ENCODE measurements around the gene TGFBR3L. TPM values are rescaled to one million over a fixed set of nuclear protein-coding genes. Genes with fewer than 3 reads are reported as not detected.

The TGFBR3L gene
- total and polyA plus RNA-seq, 2 of the 4 experiments (the other 2 are of a cell fraction), result 0.94 TPM; not detected in 1

GRCh38 chr19:7867092-7867844, 47.4 kb upstream of the TGFBR3L start:
- no peak overlapping the region for H2BK20ac ChIP-seq (ENCODE audit: low read depth, low read length)
- DNase-seq (no peak), ATAC-seq (ENCODE audit: low read depth) (no peak)
- H3K14ac ChIP-seq (replicated peaks; ENCODE audit: low read depth, low read length), result no peak overlapping the region
- no peak overlapping the region for H3K4me3 ChIP-seq (ENCODE audit: insufficient read depth, low read depth, low read length)
- no peak overlapping the region for H2BK5ac ChIP-seq (ENCODE audit: low read depth, low read length, poor library complexity, severe bottlenecking)
- H4K20me1 ChIP-seq (ENCODE audit: insufficient read depth, low read length), result peaks cover 15% of the 10 kb centered on the region
- H3K18ac ChIP-seq (ENCODE audit: low read depth, low read length), result no peak overlapping the region
- dilution Hi-C loops (cut with HindIII; ENCODE audit: low sequenced_read_pairs, unreplicated experiment) (no loop called here), in situ Hi-C loops (cut with MboI; ENCODE audit: low sequenced_read_pairs) (no loop called here), intact Hi-C loops (cut with micrococcal nuclease) (no loop called here)
- H4K91ac ChIP-seq (ENCODE audit: insufficient read depth, low read depth, low read length), result no peak overlapping the region
- CTCF ChIA-PET, result no interaction called here
- H3K36me3 ChIP-seq (ENCODE audit: control insufficient read depth, insufficient read depth, low read length), result no peaks in the 10 kb centered on the region
- H2AK9ac ChIP-seq (replicated peaks; ENCODE audit: low read depth, low read length, poor library complexity), result no peak overlapping the region
- H4K5ac ChIP-seq (ENCODE audit: low read depth, low read length), result no peak overlapping the region
- H3K79me1 ChIP-seq (ENCODE audit: low read depth in 1 of 2, low read length in 2 of 2), result no peaks in the 10 kb centered on the region
- no peak overlapping the region for H2BK120ac ChIP-seq (ENCODE audit: low read depth, low read length)
- H3K27ac ChIP-seq (ENCODE audit: insufficient read depth, low read length), result no peak overlapping the region
- WGBS, 2 experiments (ENCODE audit: extremely low coverage in 2 of 2, insufficient read length in 1 of 2), result 93% methylated on average over 6 of the region's 9 CpGs; no CpG with 5 or more reads in 1 of the 2 experiments
- H2BK15ac ChIP-seq (ENCODE audit: low read depth, low read length), result no peak overlapping the region
- H3K9me1 ChIP-seq (ENCODE audit: insufficient read depth, low read length), result no peaks in the 10 kb centered on the region
- no peaks in the 10 kb centered on the region for H3K9me3 ChIP-seq (ENCODE audit: control insufficient read depth, insufficient read depth, low read length)
- no peak overlapping the region for H2AK5ac ChIP-seq (ENCODE audit: low read depth, low read length)
- no TSS peak for BruUV-seq (replicated peaks)
- no peak overlapping the region for H3K56ac ChIP-seq (ENCODE audit: extremely low read depth, insufficient read depth, low read length)
- H3K9ac ChIP-seq (ENCODE audit: low read depth, low read length), result no peak overlapping the region
- no peak overlapping the region for H3K4me2 ChIP-seq (ENCODE audit: low read depth, low read length)
- POLR2A ChIA-PET (ENCODE audit: unreplicated experiment), result no interaction called here
- no peak overlapping the region for H3K4ac ChIP-seq (ENCODE audit: low read depth, low read length)
- no peak for TF ChIP-seq BHLHE40 (IDR thresholded peaks at IDR 0.05; ENCODE audit: low read depth, low read length)
- TF ChIP-seq RFX5 (IDR thresholded peaks at IDR 0.05; ENCODE audit: low read depth, low read length), result no peak
- TF ChIP-seq MAZ (IDR thresholded peaks at IDR 0.05; ENCODE audit: borderline replicate concordance, low read depth, low read length), result no peak
- no peak for TF ChIP-seq MXI1 (IDR thresholded peaks at IDR 0.05; ENCODE audit: borderline replicate concordance, low read depth, low read length)
- TF ChIP-seq CEBPB (IDR thresholded peaks at IDR 0.05; ENCODE audit: low read depth, low read length), result no peak
- no peak for TF ChIP-seq SMC3 (IDR thresholded peaks at IDR 0.05; ENCODE audit: low read depth, low read length)
- TF ChIP-seq POLR2A (IDR thresholded peaks at IDR 0.05; ENCODE audit: low read depth, low read length), result no peak
- peaks cover 6% of the 10 kb centered on the region; the same call in 1 of the 2 replicates for H3K27me3 ChIP-seq (ENCODE audit: control insufficient read depth, insufficient read depth, low read length)
- peaks cover 12% of the 10 kb centered on the region for H3K4me1 ChIP-seq (ENCODE audit: control insufficient read depth, insufficient read depth, low read length)
- H2AFZ ChIP-seq (replicated peaks; ENCODE audit: low read length, poor library complexity), result no peak overlapping the region
- no peak overlapping the region for H3K23ac ChIP-seq (ENCODE audit: low read depth, low read length)
- no peak overlapping the region for H4K8ac ChIP-seq (ENCODE audit: low read depth in 2 of 2, low read length in 2 of 2)

All from IMR-90 (cell line).